SHP77 treated with DMSO at 0.1 percent for 48 hours (cell line): ENCODE measurements around the gene AVEN.
A peak's percentile ranks its signal among the peaks of the same experiment; 100 is the strongest.
"Not testable (repeated sequence)": the region's sequence is repeated elsewhere in the genome, so short reads cannot be mapped to it uniquely, and the experiment has no call there.

ENCODE experiments used
- DNase-seq: peaks from one replicate; lab custom pipeline; 2025; lab: John Stamatoyannopoulos, UW

The AVEN gene

GRCh38 chr15:34043391-34043790, 4.4 kb upstream of the AVEN start:
- DNase-seq: no peak

- no peak for DNase-seq
These were observed 748 bp upstream of the AVEN start for GRCh38 chr15:34039790-34040113.

- peak; percentile 37 for DNase-seq
These were observed 757 bp downstream of the AVEN start for GRCh38 chr15:34038023-34038870.

- no peak for DNase-seq
These were observed 6.8 kb downstream of the AVEN start for GRCh38 chr15:34031987-34032760.

- no peak for DNase-seq
These were observed 11.4 kb downstream of the AVEN start for GRCh38 chr15:34027606-34028005.

DNA sequence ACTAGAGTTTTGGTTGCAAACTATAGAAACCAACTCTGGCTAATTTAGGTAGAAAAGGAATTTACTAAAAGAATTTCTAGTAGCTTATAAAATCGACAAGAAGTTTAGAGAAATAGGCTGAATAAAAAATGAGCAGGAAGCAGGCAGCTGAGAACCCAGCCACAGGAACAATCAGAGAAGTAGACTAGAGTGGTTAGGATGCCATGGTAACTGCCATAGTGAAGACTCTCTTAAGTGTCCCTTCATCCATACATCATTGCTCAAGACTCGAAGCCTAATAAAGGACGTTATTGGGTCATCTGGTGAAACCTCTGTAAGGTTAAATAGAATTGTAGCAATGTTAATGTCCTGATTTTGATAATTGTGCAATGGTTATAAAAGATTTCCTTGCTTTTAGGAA, 13.8 kb downstream of the AVEN start:
- DNase-seq: no peak

DNA sequence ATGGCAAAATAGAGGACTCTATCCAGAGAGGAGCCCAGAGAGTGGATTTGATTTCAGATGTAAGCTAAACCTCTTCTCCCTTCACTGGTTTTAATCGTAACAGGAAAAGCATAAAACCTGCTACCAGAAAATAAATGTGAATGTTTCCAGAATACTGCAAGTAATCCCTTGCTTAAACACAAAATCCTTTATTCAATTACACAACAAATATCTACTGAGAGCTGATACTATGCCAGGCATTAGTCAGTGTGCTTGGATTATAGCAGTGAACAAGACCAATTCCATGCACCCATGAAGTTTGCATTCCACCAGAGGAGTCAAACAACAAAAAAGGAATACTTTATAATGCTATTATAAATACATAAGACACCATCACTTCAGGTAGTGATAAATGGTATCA, 15.1 kb downstream of the AVEN start:
- no peak for DNase-seq

DNA sequence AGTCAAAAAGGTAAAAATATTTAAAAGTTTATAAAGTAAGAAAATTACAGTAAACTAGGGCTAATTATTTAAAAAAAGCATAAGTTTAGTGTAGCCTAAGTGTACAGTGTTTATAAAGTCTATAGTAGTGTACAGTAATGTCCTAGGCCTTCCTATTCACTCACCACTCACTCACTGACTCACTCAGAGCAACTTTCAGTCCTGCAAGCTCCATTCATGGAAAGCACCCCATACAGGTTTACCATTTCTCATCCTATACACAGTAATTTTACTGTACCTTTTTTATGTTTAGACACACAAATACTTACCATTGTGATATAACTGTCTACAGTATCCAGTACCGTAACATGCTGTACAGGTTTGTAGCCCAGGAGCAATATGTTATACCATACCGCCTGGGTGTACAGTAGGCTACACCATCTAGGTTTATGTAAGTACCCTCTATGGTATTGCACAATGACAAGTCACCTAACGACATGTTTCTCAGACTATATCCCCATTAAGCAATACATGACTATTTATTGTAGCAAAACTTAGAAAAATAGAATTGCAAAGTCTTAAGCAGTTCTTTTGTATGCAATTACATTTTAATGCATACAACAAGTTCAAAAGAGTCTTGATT, 19.5 kb downstream of the AVEN start:
- no peak for DNase-seq

GRCh38 chr15:34018738-34019137, 20.3 kb downstream of the AVEN start:
- not testable (repeated sequence) for DNase-seq

GRCh38 chr15:34018021-34018645, 20.9 kb downstream of the AVEN start:
- no peak for DNase-seq

DNA sequence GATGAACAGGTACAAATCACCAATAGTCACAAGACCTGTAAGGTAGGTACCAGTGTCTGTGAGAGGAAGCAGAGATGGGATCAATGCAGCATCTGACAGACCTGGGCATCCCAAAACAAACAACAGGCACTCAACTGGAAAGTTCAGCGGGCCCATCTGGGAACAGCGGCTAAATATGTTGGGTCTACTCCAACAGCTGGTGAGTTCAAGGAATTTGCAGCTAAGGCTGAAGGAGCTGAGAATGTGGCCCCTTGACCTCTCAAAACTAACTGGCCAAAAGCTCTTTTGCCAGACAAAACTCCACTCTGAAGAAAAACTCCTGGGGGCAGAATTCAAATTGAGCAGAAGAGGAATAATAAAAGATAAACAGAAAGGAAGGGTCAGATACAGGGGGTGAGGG, 24.4 kb downstream of the AVEN start:
- DNase-seq: no peak

GRCh38 chr15:34013746-34014145, 25.3 kb downstream of the AVEN start:
- DNase-seq: no peak

- no peak for DNase-seq
These were observed 26.5 kb downstream of the AVEN start for GRCh38 chr15:34012461-34013028.

DNA sequence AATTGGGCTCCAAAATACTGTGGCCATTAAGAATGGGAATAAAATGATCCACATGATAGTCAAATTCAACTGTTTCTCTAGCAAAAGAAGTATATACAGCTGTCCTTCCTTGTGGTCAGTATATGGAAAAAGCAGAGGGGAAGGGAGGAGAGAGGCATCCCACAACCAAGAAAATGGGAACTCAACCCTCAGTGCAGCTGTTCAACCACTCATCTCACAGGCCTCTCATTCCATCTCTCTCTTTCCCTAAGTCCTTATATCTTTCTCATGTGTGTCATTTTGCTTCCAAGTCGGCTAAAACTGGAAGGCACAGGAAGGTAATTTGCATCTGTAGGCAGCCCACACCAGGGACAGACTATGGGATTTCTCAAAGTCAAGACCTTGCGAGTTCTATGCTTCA, 27.5 kb downstream of the AVEN start:
- DNase-seq: no peak

GRCh38 chr15:34010921-34011320, 28.1 kb downstream of the AVEN start:
- DNase-seq: no peak

GRCh38 chr15:34009656-34010055, 29.3 kb downstream of the AVEN start:
- no peak for DNase-seq

DNA sequence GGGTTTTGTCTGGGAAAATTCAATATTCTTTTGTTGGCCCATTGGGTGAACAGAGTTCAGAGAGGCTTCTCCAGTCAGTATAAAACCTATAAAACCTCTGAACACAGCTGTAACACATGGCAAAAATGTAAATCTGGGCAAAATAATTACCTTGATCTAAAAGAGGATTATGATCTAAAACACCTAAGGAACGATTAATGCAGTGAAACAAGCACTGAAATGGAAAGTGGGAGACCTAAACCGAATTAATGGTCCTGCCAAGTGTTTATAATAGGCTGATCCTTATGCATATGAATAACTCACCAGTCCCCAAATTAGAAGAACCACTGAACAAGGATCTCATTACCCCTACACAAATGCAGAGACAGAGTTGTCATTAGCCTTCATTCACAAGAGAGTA, 32.6 kb downstream of the AVEN start:
- DNase-seq: no peak

GRCh38 chr15:34001536-34001935, 37.5 kb downstream of the AVEN start:
- no peak for DNase-seq

DNA sequence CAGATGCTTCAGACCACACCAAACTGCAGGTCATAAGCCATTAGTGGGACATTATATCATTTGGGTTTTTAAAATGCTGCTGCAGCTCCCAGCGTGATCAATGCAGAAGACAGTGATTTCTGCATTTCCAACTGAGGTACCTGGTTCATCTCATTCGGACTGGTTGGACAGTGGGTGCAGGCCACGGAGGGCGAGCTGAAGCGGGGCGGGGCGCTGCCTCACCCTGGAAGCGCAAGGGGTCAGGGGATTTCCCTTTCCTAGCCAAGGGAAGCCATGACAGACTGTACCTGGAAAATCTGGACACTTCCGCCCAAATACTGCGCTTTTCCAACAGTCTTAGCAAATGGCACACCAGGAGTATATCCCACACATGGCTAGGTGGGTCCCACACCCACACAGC, 43.3 kb downstream of the AVEN start:
- DNase-seq: not testable (repeated sequence)

DNA sequence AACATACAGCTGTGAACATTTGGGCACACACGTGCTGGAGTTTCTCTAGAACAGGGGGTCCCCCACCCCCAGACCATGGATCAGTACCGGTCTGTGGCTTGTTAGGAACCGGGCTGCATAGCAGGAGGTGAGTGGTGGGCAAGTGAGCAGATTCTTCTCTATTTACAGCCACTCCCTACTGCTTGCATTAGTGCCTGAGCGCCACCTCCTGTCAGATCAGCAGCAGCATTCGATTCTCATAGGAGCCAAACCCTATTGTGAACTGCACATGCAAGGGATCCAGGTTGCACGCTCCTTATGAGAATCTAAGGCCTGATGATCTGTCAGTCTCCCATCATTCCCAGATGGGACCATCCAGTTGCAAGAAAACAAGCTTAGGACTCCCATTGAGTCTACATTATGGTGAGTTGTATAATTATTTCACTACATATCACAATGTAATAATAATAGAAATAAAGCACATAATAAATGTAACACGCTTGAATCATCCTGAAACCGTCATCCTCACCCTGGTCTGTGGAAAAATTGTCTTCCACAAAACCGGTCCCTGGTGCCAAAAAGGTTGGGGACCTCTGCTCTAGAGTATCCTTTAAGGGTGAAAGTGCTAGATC, 44.9 kb downstream of the AVEN start:
- no peak for DNase-seq

DNA sequence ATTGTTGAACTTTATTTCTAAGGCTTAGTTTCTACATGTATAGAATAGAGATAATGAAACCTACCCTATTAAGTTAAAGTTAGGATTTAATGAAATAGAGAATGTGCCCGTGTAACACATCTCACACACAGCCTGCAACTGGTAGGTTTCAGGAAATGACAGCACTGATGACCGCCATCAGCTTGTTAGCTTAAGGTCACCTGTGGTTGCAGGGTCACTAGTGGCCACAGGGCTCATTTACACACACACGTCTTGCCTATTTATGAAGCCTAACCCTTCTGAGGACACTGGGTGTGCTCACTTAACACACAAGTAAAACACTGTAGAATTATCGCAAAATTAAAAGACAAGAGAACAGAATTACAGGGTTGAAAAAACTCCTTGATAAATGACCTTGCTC, 50.6 kb downstream of the AVEN start:
- no peak for DNase-seq

- no peak for DNase-seq
These were observed 51.6 kb downstream of the AVEN start for GRCh38 chr15:33987444-33987843.
